ENCODE results near the gene DSCAML1. TPM values are rescaled to one million over a fixed set of nuclear protein-coding genes. Genes with fewer than 3 reads are reported as not detected.

DSCAML1 gene
- total and polyA plus RNA-seq, 9 of the 15 experiments (the other 6 are each of a cell fraction or from before 2014, with no cell fraction given): not detected

DNA sequence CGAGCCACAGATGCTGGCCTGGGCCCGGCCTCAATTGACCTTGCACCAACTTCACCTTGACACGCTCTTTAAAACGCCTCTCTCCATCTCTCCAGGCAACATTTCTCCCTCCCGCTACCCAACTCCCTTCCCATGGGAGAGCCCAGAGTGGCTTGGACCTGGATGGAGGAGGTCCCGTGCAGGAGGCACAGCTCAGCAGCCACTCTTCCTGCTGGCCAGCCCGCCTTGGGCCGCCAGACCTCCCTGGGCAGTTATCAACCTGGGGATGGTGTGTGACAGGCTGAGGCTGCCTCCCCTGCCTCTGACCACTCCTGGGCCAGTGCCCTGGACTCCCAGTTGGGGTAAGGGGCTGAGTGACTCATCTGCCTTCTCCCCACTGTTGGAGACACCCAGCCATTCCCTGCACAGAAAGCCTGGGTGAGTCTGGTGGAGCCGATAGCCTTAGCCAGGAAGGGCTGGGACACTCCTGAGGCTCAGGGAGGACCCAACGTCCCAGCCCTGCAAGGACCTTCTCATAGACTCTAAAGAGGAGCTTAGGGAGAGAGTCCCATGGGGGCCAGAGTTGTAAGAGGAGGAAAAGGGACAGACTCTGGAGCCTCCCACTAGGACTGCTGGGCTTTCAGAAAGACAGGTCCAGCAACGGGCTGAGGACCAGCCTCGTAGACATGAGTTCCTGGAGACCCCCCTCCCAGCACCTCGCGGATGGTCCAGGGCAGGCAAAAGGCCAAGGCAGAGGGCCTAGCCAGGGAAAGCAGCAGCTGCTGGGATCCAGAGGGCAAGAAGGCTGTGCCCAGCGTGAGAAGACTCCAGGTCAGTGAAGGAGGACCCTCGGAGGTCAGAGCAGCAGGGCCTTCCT lies 337.7 kb downstream of the DSCAML1 start:
- intact Hi-C loops (cut with micrococcal nuclease) (no loop called here), in situ Hi-C loops (cut with MboI) (no loop called here)
- H3K4me2 ChIP-seq (ENCODE audit: insufficient read depth, low read length): no peak overlapping the region
- H3K9me3 ChIP-seq (replicated peaks; ENCODE audit: control insufficient read depth, insufficient read depth, low read depth, low read length): no peaks in the 10 kb centered on the region
- H3K27ac ChIP-seq (ENCODE audit: extremely low read depth, low read depth, low read length): no peak overlapping the region
- ATAC-seq: no peak
- H3K4me1 ChIP-seq (replicated peaks in 1 of 2; ENCODE audit: control insufficient read depth in 2 of 2, insufficient read depth in 2 of 2, low read length in 2 of 2): no peaks in the 10 kb centered on the region; a peak in 1 of 5 replicates
- 2% methylated on average over 15 of the region's 16 CpGs for WGBS (ENCODE audit: insufficient coverage, low coverage, missing lambda C conversion rate)
- CTCF ChIA-PET (ENCODE audit: low intra/inter-chr PET ratio): no interaction called here
- FAIRE-seq: no peak
- H3K36me3 ChIP-seq (ENCODE audit: control insufficient read depth, insufficient read depth, low read length): no peaks in the 10 kb centered on the region
- H4K20me1 ChIP-seq (replicated peaks; ENCODE audit: control insufficient read depth, insufficient read depth, low read length): peaks cover 4% of the 10 kb centered on the region; the same call in 1 of the 2 replicates
- no TSS peak for BruUV-seq (replicated peaks)
- DNase-seq (ENCODE audit: extremely low read depth in 1 of 4, low spot score in 3 of 4): no peak
- no peaks in the 10 kb centered on the region for H3K9me1 ChIP-seq (ENCODE audit: control insufficient read depth, insufficient read depth, low read length)
- no peak overlapping the region; a peak in 1 of 4 replicates for H3K9ac ChIP-seq (ENCODE audit: insufficient read depth in 1 of 2, low read depth in 2 of 2, low read length in 2 of 2)
- no peaks in the 10 kb centered on the region for H3K79me2 ChIP-seq (ENCODE audit: control insufficient read depth, insufficient read depth, low read length)
- POLR2A ChIA-PET: interaction anchor here (0.6 to 0.9 kb wide), 3 partner anchors 9 to 284 kb away, joined by 3 to 7 read pairs (median 3); no protein-coding TSS in a partner anchor
- H3K4me3 ChIP-seq: no peak overlapping the region
- H2AFZ ChIP-seq (ENCODE audit: low read depth, low read length): no peak overlapping the region
- H3K27me3 ChIP-seq (ENCODE audit: control insufficient read depth in 2 of 2, insufficient read depth in 2 of 2, low read length in 2 of 2): peaks cover 21 to 89% of the 10 kb centered on the region in 2 experiments; a peak in 4 of 5 replicates
- TF ChIP-seq TEAD4 (IDR thresholded peaks at IDR 0.05; ENCODE audit: low read length) (no peak), TEAD4 (CRISPR knock-in tag; IDR thresholded peaks at IDR 0.05; ENCODE audit: borderline replicate concordance) (no peak), ZNF551 (CRISPR knock-in tag; IDR thresholded peaks at IDR 0.05) (no peak), NCOA4 (IDR thresholded peaks at IDR 0.05; ENCODE audit: partially characterized antibody) (no peak), POLR3A (IDR thresholded peaks at IDR 0.05; ENCODE audit: borderline replicate concordance, extremely low read depth, insufficient read depth, insufficient read length) (no peak)

Measured in K562 (cell line).